ENCODE measurements around the gene UTY. TPM values are rescaled to one million over a fixed set of nuclear protein-coding genes. Genes with fewer than 3 reads are reported as not detected.

The UTY gene
- total RNA-seq, 1 donor from 2014 or later: 29.2 TPM

- peak; percentile 1 for TF ChIP-seq CTCF (IDR thresholded peaks at IDR 0.05; ENCODE audit: insufficient read depth, low read length, severe bottlenecking)
- DNase-seq (ENCODE audit: low read depth) (peak; percentile 49), FAIRE-seq (no peak)
- no peaks in the 10 kb centered on the region for H3K36me3 ChIP-seq (ENCODE audit: control insufficient read depth, insufficient read depth, low read length)
- no peaks in the 10 kb centered on the region for H3K27me3 ChIP-seq (ENCODE audit: control insufficient read depth, insufficient read depth, low read length)
- peak overlapping the region; percentile 63 for H3K4me3 ChIP-seq (ENCODE audit: low read depth, low read length)
Measured at GRCh38 chrY:13479121-13479711, 617 bp downstream of the UTY start.

- Histone ChIP-seq H3K4me3 (ENCODE audit: low read depth, low read length) (peak overlapping the region; percentile 63), H3K27me3 (ENCODE audit: control insufficient read depth, insufficient read depth, low read length) (no peaks in the 10 kb centered on the region), H3K36me3 (ENCODE audit: control insufficient read depth, insufficient read depth, low read length) (no peaks in the 10 kb centered on the region)
- TF ChIP-seq CTCF (IDR thresholded peaks at IDR 0.05; ENCODE audit: insufficient read depth, low read length, severe bottlenecking): no peak
- FAIRE-seq (no peak), DNase-seq (ENCODE audit: low read depth) (peak; percentile 70)
Measured at GRCh38 chrY:13478126-13478785, 1.6 kb downstream of the UTY start.

- DNase-seq (ENCODE audit: low read depth): peak; percentile 19
- Histone ChIP-seq H3K36me3 (ENCODE audit: control insufficient read depth, insufficient read depth, low read length) (no peaks in the 10 kb centered on the region), H3K4me3 (ENCODE audit: low read depth, low read length) (no peak overlapping the region), H3K27me3 (ENCODE audit: control insufficient read depth, insufficient read depth, low read length) (no peaks in the 10 kb centered on the region)
- TF ChIP-seq CTCF (IDR thresholded peaks at IDR 0.05; ENCODE audit: insufficient read depth, low read length, severe bottlenecking): no peak
- FAIRE-seq: no peak
Measured at GRCh38 chrY:13474997-13475396, 4.8 kb downstream of the UTY start.

GRCh38 chrY:13451572-13451971, 28.3 kb downstream of the UTY start:
- TF ChIP-seq CTCF (IDR thresholded peaks at IDR 0.05; ENCODE audit: insufficient read depth, low read length, severe bottlenecking): no peak
- FAIRE-seq (no peak), DNase-seq (ENCODE audit: low read depth) (no peak)
- H3K27me3 ChIP-seq (ENCODE audit: control insufficient read depth, insufficient read depth, low read length): no peaks in the 10 kb centered on the region
- H3K36me3 ChIP-seq (ENCODE audit: control insufficient read depth, insufficient read depth, low read length): no peaks in the 10 kb centered on the region
- H3K4me3 ChIP-seq (ENCODE audit: low read depth, low read length): no peak overlapping the region

GRCh38 chrY:13450596-13451130, 29.2 kb downstream of the UTY start:
- no peak for FAIRE-seq
- TF ChIP-seq CTCF (IDR thresholded peaks at IDR 0.05; ENCODE audit: insufficient read depth, low read length, severe bottlenecking): no peak
- DNase-seq (ENCODE audit: low read depth): no peak
- no peaks in the 10 kb centered on the region for H3K27me3 ChIP-seq (ENCODE audit: control insufficient read depth, insufficient read depth, low read length)
- no peak overlapping the region for H3K4me3 ChIP-seq (ENCODE audit: low read depth, low read length)
- H3K36me3 ChIP-seq (ENCODE audit: control insufficient read depth, insufficient read depth, low read length): no peaks in the 10 kb centered on the region

All from bronchial epithelial cell (primary cell).